ENCODE measurements around the gene SAP30L. TPM values are rescaled to one million over a fixed set of nuclear protein-coding genes. Genes with fewer than 3 reads are reported as not detected.

SAP30L gene
- total RNA-seq, 1 donor from 2014 or later: 25.4 TPM

GRCh38 chr5:154481584-154482381, 36.0 kb downstream of the SAP30L start:
- DNase-seq: no peak

- no peak for DNase-seq
These were observed 37.0 kb downstream of the SAP30L start for GRCh38 chr5:154482528-154483449.

GRCh38 chr5:154483654-154484392, 38.0 kb downstream of the SAP30L start:
- no peak for DNase-seq

GRCh38 chr5:154484393-154485095, 38.7 kb downstream of the SAP30L start:
- no peak for DNase-seq

- no peak for DNase-seq
These were observed 39.3 kb downstream of the SAP30L start for GRCh38 chr5:154485096-154485491.

- no peak for DNase-seq
These were observed 40.1 kb downstream of the SAP30L start for GRCh38 chr5:154485850-154486426.

- DNase-seq: no peak
These were observed 40.6 kb downstream of the SAP30L start for GRCh38 chr5:154486427-154486866.

GRCh38 chr5:154487541-154487940, 41.7 kb downstream of the SAP30L start:
- no peak for DNase-seq

GRCh38 chr5:154491941-154492340, 46.1 kb downstream of the SAP30L start:
- no peak for DNase-seq

- no peak for DNase-seq
These were observed 47.5 kb downstream of the SAP30L start for GRCh38 chr5:154493274-154493673.

GRCh38 chr5:154494036-154494435, 48.2 kb downstream of the SAP30L start:
- DNase-seq: no peak

GRCh38 chr5:154498591-154498990, 52.8 kb downstream of the SAP30L start:
- no peak for DNase-seq

- no peak for DNase-seq
These were observed 53.2 kb downstream of the SAP30L start for GRCh38 chr5:154498994-154499393.

- DNase-seq: no peak
These were observed 55.8 kb downstream of the SAP30L start for GRCh38 chr5:154501566-154501965.

- DNase-seq: no peak
These were observed 56.4 kb downstream of the SAP30L start for GRCh38 chr5:154502180-154502579.

GRCh38 chr5:154503698-154504039, 57.9 kb downstream of the SAP30L start:
- no peak for DNase-seq

- DNase-seq: no peak
These were observed 59.8 kb downstream of the SAP30L start for GRCh38 chr5:154505567-154505966.

- DNase-seq: no peak
These were observed 60.4 kb downstream of the SAP30L start for GRCh38 chr5:154506049-154506715.

GRCh38 chr5:154506716-154507080, 60.9 kb downstream of the SAP30L start:
- no peak for DNase-seq

- DNase-seq: no peak
These were observed 62.3 kb downstream of the SAP30L start for GRCh38 chr5:154508114-154508513.
